ENCODE measurements around the gene PIAS1.

Gene PIAS1

GRCh38 chr15:68228143-68228970 lies 174.2 kb downstream of the PIAS1 start:
- TF ChIP-seq POLR2AphosphoS5 (IDR thresholded peaks at IDR 0.05; ENCODE audit: low read depth, low read length), result no peak
- peak; percentile 55; the same call in 1 of the 2 replicates for TF ChIP-seq SIN3A (IDR thresholded peaks at IDR 0.05; ENCODE audit: borderline replicate concordance, insufficient read depth, low read length)

- TF ChIP-seq SIN3A (IDR thresholded peaks at IDR 0.05; ENCODE audit: borderline replicate concordance, insufficient read depth, low read length) (peak; percentile 82; the same call in 1 of the 2 replicates), FOXP2 (optimal IDR thresholded peaks at IDR 0.05; ENCODE audit: borderline replicate concordance, extremely low read depth, extremely low read length, insufficient read depth) (no peak)
Measured at GRCh38 chr15:68228971-68229385, 174.9 kb downstream of the PIAS1 start.

- TF ChIP-seq FOXP2 (optimal IDR thresholded peaks at IDR 0.05; ENCODE audit: borderline replicate concordance, extremely low read depth, extremely low read length, insufficient read depth) (peak; percentile 21), TAF1 (IDR thresholded peaks at IDR 0.05; ENCODE audit: borderline replicate concordance, insufficient read depth, low read length) (0 out of 2 replicates have a peak, but pooled peaks have one; percentile 32), REST (IDR thresholded peaks at IDR 0.05; ENCODE audit: insufficient read depth in 1 of 2, low read depth in 2 of 2, low read length in 2 of 2) (peak in 1 of 2 experiments; percentile 1; a peak in 1 of 4 replicates), SIN3A (IDR thresholded peaks at IDR 0.05; ENCODE audit: borderline replicate concordance, insufficient read depth, low read length) (no peak; the same call in 1 of the 2 replicates), POLR2AphosphoS5 (IDR thresholded peaks at IDR 0.05; ENCODE audit: low read depth, low read length) (peak; percentile 85)
Measured at GRCh38 chr15:68229386-68230156, 175.5 kb downstream of the PIAS1 start, which contains the start of gene CLN6. CLN6 (minus strand) TSS chr15:68229728; CDS start chr15:68229584, 144 bp downstream.

GRCh38 chr15:68230157-68231100 lies 176.3 kb downstream of the PIAS1 start:
- TF ChIP-seq TAF1 (IDR thresholded peaks at IDR 0.05; ENCODE audit: borderline replicate concordance, insufficient read depth, low read length), result no peak
- no peak for TF ChIP-seq SIN3A (IDR thresholded peaks at IDR 0.05; ENCODE audit: borderline replicate concordance, insufficient read depth, low read length)
- TF ChIP-seq FOXP2 (optimal IDR thresholded peaks at IDR 0.05; ENCODE audit: borderline replicate concordance, extremely low read depth, extremely low read length, insufficient read depth), result no peak
- no peak for TF ChIP-seq POLR2AphosphoS5 (IDR thresholded peaks at IDR 0.05; ENCODE audit: low read depth, low read length)
- no peak for TF ChIP-seq REST (IDR thresholded peaks at IDR 0.05; ENCODE audit: insufficient read depth in 1 of 2, low read depth in 2 of 2, low read length in 2 of 2)

GRCh38 chr15:68231102-68231818 lies 177.1 kb downstream of the PIAS1 start:
- no peak for TF ChIP-seq SIN3A (IDR thresholded peaks at IDR 0.05; ENCODE audit: borderline replicate concordance, insufficient read depth, low read length)
- TF ChIP-seq POLR2AphosphoS5 (IDR thresholded peaks at IDR 0.05; ENCODE audit: low read depth, low read length), result no peak
- no peak for TF ChIP-seq TAF1 (IDR thresholded peaks at IDR 0.05; ENCODE audit: borderline replicate concordance, insufficient read depth, low read length)
- no peak for TF ChIP-seq REST (IDR thresholded peaks at IDR 0.05; ENCODE audit: insufficient read depth in 1 of 2, low read depth in 2 of 2, low read length in 2 of 2)
- TF ChIP-seq FOXP2 (optimal IDR thresholded peaks at IDR 0.05; ENCODE audit: borderline replicate concordance, extremely low read depth, extremely low read length, insufficient read depth), result no peak

Measured in PFSK-1 (cell line).